Measurements from ENCODE around the gene APOO. TPM values are rescaled to one million over a fixed set of nuclear protein-coding genes. Genes with fewer than 3 reads are reported as not detected.

The APOO gene
- total RNA-seq, 1 experiment from 2014 or later: 42.3 TPM

DNA sequence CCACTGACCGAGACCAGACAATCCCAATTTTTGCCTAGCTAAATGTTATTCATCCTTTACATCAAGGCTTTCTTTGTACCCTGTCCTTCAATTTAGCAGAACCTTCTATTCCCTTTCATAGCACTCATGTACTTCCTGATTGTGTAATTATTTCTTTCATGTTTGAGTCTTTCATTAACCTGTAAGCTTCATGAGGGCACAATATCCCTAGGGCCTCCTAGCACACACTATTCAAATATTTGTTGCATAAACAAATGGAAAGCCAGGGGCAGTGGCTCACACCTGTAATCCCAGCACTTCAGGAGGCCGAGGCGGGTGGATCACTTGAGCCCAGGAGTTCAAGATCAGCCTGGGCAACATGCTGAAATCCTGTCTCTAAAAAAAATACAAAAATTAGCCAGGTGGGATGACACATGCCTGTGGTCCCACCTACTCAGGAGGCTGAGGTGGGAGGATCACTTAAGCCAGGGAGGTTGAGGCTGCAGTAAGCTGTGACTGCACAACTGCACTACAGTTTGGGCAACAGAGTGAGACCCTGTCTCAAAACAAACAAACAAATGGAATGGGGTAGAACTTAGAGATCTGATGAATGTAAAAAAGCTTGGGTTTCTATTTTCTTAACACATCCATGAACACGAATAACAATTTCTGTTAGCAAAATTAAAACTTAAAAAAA is 65.8 kb downstream of the APOO start:
- Histone ChIP-seq H4K20me1 (ENCODE audit: insufficient read depth) (no peaks in the 10 kb centered on the region), H3K4me1 (replicated peaks; ENCODE audit: insufficient read depth) (0 out of 2 replicates have a peak, but pooled peaks cover 7% of the 10 kb centered on the region), H3K9me3 (ENCODE audit: insufficient read depth, low read depth) (no peaks in the 10 kb centered on the region), H3K79me2 (ENCODE audit: low read depth) (no peaks in the 10 kb centered on the region), H3F3A (ENCODE audit: insufficient read depth, low read depth) (no peaks in the 10 kb centered on the region), H3K27me3 (ENCODE audit: insufficient read depth, low read depth) (no peaks in the 10 kb centered on the region), H2AFZ (no peak overlapping the region), H3K4me3 (no peak overlapping the region), H3K36me3 (ENCODE audit: low read depth) (no peaks in the 10 kb centered on the region), H3K4me2 (no peak overlapping the region), H3K9me2 (ENCODE audit: insufficient read depth) (no peaks in the 10 kb centered on the region), H3K27ac (no peak overlapping the region)
- intact Hi-C loops (cut with micrococcal nuclease; ENCODE audit: unreplicated experiment): no loop called here
- DNase-seq: no peak
- TF ChIP-seq, protein P1, sequence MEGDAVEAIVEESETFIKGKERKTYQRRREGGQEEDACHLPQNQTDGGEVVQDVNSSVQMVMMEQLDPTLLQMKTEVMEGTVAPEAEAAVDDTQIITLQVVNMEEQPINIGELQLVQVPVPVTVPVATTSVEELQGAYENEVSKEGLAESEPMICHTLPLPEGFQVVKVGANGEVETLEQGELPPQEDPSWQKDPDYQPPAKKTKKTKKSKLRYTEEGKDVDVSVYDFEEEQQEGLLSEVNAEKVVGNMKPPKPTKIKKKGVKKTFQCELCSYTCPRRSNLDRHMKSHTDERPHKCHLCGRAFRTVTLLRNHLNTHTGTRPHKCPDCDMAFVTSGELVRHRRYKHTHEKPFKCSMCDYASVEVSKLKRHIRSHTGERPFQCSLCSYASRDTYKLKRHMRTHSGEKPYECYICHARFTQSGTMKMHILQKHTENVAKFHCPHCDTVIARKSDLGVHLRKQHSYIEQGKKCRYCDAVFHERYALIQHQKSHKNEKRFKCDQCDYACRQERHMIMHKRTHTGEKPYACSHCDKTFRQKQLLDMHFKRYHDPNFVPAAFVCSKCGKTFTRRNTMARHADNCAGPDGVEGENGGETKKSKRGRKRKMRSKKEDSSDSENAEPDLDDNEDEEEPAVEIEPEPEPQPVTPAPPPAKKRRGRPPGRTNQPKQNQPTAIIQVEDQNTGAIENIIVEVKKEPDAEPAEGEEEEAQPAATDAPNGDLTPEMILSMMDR (conservative IDR thresholded peaks at IDR 0.05): no peak
- TF ChIP-seq EZH2 (IDR thresholded peaks at IDR 0.05; ENCODE audit: low read depth): no peak
- no TSS peak for BruUV-seq (replicated peaks)
- ChIA-PET CTCF (no interaction called here), POLR2A (ENCODE audit: unreplicated experiment) (no interaction called here)

- ChIA-PET CTCF (no interaction called here), POLR2A (ENCODE audit: unreplicated experiment) (no interaction called here)
- no TSS peak for BruUV-seq (replicated peaks)
- TF ChIP-seq, protein P1 (conservative IDR thresholded peaks at IDR 0.05): no peak
- no peak for TF ChIP-seq EZH2 (IDR thresholded peaks at IDR 0.05; ENCODE audit: low read depth)
- Histone ChIP-seq H3K27ac (no peak overlapping the region), H3K79me2 (ENCODE audit: low read depth) (no peaks in the 10 kb centered on the region), H4K20me1 (ENCODE audit: insufficient read depth) (no peaks in the 10 kb centered on the region), H3F3A (ENCODE audit: insufficient read depth, low read depth) (no peaks in the 10 kb centered on the region), H3K36me3 (ENCODE audit: low read depth) (no peaks in the 10 kb centered on the region), H3K4me3 (no peak overlapping the region), H2AFZ (no peak overlapping the region), H3K4me1 (replicated peaks; ENCODE audit: insufficient read depth) (0 out of 2 replicates have a peak, but pooled peaks cover 6% of the 10 kb centered on the region), H3K9me3 (ENCODE audit: insufficient read depth, low read depth) (no peaks in the 10 kb centered on the region), H3K27me3 (ENCODE audit: insufficient read depth, low read depth) (no peaks in the 10 kb centered on the region), H3K9me2 (ENCODE audit: insufficient read depth) (no peaks in the 10 kb centered on the region), H3K4me2 (no peak overlapping the region)
- intact Hi-C loops (cut with micrococcal nuclease; ENCODE audit: unreplicated experiment): no loop called here
- no peak for DNase-seq
Observed at GRCh38 chrX:23840674-23841073, 67.1 kb downstream of the APOO start.

DNA sequence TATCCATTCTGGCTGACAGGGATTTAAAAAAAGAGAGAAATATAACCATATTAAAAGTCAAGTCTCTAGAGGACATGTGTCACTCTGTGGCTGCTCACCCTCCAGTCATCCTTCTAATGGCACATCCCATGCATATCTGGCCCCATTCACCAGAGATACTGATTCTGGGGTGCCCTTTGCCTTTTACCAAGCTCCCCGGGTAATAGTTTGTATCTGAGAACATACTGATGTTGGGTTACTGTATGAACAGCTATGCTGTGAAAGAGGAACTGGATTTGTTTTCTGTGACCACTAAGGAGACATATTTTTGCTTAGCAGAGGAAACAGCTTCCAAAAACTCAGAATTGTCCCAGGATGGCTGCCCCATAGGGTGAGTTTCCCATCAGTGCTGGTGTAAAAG is 68.8 kb downstream of the APOO start:
- DNase-seq: no peak
- no TSS peak for BruUV-seq (replicated peaks)
- Histone ChIP-seq H3K4me1 (replicated peaks; ENCODE audit: insufficient read depth) (no peaks in the 10 kb centered on the region), H3K9me2 (ENCODE audit: insufficient read depth) (no peaks in the 10 kb centered on the region), H3K36me3 (ENCODE audit: low read depth) (no peaks in the 10 kb centered on the region), H3K79me2 (ENCODE audit: low read depth) (no peaks in the 10 kb centered on the region), H3K4me2 (no peak overlapping the region), H3F3A (ENCODE audit: insufficient read depth, low read depth) (no peaks in the 10 kb centered on the region), H3K9me3 (ENCODE audit: insufficient read depth, low read depth) (no peaks in the 10 kb centered on the region), H3K27ac (no peak overlapping the region), H3K27me3 (ENCODE audit: insufficient read depth, low read depth) (no peaks in the 10 kb centered on the region), H4K20me1 (ENCODE audit: insufficient read depth) (no peaks in the 10 kb centered on the region), H3K4me3 (no peak overlapping the region), H2AFZ (no peak overlapping the region)
- CTCF ChIA-PET: no interaction called here
- intact Hi-C loops (cut with micrococcal nuclease; ENCODE audit: unreplicated experiment): no loop called here
- TF ChIP-seq, protein P1 (conservative IDR thresholded peaks at IDR 0.05): no peak
- no peak for TF ChIP-seq EZH2 (IDR thresholded peaks at IDR 0.05; ENCODE audit: low read depth)
- POLR2A ChIA-PET (ENCODE audit: unreplicated experiment): no interaction called here

All from PC-9 (cell line).